ENCODE data around the gene SNRNP25.
A peak's percentile ranks its signal among the peaks of the same experiment; 100 is the strongest.

DNA sequence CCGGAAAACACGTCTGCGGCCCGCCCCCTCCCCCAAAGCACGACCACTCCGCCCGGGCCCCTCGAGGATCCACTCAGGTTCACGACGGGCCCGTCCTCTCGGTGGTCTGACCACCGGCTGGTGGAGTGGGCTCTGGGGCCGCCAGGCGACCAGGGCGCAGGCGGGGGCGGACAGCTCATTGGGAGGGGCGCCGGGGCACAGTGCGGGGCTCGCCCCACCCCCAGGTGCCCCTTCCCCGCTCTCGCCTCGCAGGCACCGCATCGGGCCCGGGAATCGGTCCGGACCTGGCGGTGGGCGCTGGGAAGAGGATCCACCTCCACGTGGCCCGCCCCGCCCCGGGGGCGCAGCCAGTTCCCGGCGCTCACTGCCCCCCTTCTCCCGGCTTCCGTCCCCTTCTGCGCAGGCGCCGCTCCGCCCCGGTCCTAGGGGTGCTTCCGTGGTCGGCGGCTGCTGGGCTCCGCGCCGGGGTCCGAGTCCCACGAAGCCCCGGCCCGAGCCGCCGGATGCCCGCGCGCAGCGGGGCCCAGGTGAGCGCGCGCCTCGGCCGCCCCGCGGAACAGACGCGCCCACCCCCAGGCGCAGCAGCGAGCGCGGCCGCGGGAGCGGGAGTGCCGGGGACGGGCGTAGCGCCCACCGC lies 24.3 kb downstream of the SNRNP25 start, which contains the start of gene MPG:
- TF ChIP-seq POLR2AphosphoS5 (IDR thresholded peaks at IDR 0.05): peak; percentile 68 to 87
- TF ChIP-seq, protein P1, sequence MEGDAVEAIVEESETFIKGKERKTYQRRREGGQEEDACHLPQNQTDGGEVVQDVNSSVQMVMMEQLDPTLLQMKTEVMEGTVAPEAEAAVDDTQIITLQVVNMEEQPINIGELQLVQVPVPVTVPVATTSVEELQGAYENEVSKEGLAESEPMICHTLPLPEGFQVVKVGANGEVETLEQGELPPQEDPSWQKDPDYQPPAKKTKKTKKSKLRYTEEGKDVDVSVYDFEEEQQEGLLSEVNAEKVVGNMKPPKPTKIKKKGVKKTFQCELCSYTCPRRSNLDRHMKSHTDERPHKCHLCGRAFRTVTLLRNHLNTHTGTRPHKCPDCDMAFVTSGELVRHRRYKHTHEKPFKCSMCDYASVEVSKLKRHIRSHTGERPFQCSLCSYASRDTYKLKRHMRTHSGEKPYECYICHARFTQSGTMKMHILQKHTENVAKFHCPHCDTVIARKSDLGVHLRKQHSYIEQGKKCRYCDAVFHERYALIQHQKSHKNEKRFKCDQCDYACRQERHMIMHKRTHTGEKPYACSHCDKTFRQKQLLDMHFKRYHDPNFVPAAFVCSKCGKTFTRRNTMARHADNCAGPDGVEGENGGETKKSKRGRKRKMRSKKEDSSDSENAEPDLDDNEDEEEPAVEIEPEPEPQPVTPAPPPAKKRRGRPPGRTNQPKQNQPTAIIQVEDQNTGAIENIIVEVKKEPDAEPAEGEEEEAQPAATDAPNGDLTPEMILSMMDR (IDR thresholded peaks at IDR 0.05): peak in 1 of 6 experiments; percentile 25

All from upper lobe of left lung (tissue), 4 donors.